Measurements from ENCODE around the gene MLST8.
"Not testable (repeated sequence)": the region's sequence is repeated elsewhere in the genome, so short reads cannot be mapped to it uniquely, and the experiment has no call there.

MLST8 gene

DNA sequence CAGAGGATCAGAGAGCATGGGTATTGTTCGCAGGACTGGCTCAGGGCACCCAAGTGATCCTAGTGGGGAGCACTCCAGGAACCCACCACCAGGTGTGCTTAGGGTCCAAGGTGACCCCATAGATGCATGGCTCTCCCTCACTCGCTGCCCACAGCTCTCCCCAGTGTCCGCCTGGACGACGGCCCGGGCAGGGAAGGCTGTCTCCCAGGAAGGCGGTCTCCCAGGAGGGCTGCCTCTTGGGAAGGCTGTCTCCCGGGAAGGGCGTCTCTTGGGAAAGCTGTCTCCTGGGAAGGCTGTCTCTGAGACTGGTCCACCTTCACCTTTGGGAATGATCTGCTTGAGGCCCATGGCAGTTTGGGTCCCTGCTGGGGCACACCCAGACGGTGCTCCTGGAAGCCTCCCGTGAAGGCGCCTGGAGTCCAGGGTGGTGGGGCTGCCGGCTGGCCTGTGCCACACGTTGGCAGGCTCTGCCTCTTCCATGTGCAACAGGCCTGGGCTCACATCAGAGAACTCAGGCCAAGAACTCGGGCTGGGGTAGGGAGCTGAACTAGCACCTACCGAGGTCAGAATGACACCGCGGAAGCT lies 41.1 kb downstream of the MLST8 start:
- peak; percentile 60 for DNase-seq (ENCODE audit: low spot score)

DNA sequence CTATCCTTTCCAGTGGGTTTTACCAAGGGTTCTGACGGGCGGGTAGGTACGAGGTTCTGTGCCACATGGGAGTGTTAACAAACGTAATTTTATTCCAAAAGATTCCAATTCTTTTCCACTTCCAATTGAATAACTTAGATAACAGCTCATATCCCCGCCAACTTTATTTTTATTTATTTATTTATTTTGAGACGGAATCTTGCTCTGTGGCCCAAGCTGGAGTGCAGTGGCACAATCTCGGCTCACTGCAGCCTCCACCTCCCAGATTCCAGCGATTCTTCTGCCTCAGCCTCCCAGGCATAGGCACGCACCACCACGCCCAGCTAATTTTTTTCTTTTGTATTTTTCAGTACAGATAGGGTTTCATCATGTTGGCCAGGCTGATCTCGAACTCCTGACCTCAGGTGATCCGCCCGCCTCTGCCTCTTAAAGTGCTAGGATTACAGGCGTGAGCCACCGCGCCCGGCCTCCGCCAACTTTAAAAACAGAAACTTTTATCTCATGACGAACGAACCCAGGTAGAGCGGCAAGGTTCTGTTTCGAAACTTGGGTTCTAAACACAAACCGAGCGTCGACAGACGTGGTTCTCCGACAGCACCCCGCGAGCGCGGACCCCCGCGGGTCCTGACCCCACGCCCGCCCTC lies 45.5 kb downstream of the MLST8 start:
- no peak for DNase-seq (ENCODE audit: low spot score)

DNA sequence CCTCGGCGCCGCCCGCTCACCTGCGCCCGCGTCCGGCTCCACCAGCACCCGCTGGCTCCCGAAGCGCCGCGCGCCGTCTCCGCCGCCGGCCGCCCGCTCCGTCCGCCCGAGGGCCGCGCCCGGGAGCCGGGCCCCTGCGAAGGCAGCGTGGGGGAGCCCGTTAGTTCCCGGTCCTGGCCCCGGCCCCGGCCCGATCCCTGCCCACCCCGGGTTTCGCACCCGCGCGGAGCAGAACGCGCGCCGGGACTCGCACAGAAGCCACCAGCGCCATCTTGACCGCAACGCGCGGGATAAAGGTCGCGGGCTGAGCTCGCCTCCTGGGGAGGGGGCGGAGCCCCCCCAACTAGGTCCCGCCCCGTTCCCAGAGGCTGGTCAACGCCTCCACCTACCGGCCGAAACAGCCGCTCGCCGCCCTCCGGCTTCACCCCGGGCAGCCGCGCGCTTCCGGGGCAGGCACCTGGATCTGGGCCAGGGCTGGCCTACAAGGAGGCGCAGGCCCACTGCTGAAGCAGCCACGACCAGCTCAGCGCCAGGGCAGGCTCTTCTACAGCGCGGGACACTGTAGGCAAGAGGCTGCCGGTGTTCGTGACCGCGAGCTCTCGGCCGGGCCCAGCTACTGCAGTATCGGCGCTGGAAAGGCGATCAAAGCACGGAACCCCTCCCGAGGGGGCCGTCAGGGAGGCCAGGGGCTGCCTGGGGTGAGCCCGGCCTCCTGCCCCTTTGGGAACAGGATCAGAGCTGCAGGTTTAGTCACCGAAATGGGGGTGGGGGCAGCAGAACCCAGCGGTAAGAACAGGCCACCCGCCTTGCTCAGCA lies 46.2 kb downstream of the MLST8 start, which contains the start of gene ECI1:
Gene ECI1, minus strand, starts transcription at position 292 of the 816 bp plus-strand sequence. Its CDS starts 21 bp downstream, at position 271.
- peak; percentile 97 for DNase-seq (ENCODE audit: low spot score)

GRCh38 chr16:2252806-2253148 lies 47.5 kb downstream of the MLST8 start:
- no peak for DNase-seq (ENCODE audit: low spot score)

GRCh38 chr16:2253293-2253692 lies 48.0 kb downstream of the MLST8 start:
- DNase-seq (ENCODE audit: low spot score), result no peak

DNA sequence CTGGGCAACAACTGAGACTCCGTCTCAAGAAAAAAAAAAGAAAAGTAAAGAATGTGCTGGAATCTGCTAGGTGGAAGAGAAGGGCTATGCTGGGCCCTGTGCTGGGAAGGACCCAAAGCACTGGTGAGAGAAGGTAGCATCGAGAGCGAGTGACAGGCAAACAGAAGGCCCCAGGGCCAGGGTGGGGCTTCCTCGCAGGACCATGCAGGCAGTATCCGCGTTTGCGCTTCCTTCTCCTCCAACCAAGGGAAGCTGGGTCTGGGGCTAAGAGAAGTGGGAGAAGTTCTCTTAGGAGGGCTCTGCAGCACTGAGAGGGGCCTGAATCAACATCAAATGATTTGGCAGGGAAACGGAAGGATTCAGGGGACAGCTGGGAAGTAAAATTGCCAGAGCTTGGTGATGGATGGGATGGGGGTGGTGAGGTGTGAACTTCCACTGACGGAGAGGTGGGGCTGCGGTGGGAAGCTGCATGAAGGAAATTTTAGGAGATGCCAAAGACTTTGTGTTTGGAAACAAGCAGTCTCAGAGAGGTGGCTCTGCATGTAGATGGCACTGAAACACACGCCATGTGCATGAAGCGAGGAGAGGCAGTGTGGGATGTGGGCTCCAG lies 51.4 kb downstream of the MLST8 start:
- DNase-seq (ENCODE audit: low spot score), result peak; percentile 2

GRCh38 chr16:2257726-2258125 lies 52.5 kb downstream of the MLST8 start:
- DNase-seq (ENCODE audit: low spot score), result peak; percentile 5

DNA sequence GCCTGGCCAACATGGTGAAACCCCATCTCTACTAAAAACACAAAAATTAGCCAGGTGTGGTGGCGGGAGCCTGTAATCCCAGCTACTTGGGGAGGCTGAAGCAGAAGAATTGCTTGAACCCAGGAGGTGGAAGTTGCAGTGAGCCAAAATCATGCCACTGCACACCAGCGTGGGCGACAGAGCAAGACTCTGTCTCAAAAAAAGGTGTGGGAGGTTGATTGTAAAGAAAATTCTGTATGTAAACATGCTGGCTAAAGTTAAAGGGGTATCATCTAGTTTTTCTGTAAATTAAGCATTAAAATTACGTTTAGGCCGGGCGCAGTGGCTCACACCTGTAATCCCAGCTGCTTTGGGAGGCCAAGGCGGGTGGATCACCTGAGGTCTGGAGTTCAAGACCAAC lies 53.3 kb downstream of the MLST8 start:
- not testable (repeated sequence) for DNase-seq (ENCODE audit: low spot score)

All from D341Med (cell line).